Ecto neural progenitor cell (in vitro differentiated cells): ENCODE data around the gene CACNA1G.
A peak's percentile ranks its signal among the peaks of the same experiment; 100 is the strongest.

Experiments used
- DNase-seq: peaks from one replicate; pipeline ENCODE4 v3.0.0-alpha.2; 2018; ENCODE audit warnings: low spot score

CACNA1G gene

GRCh38 chr17:50560185-50560824 is at the start of gene CACNA1G:
Gene CACNA1G, plus strand, starts transcription at chr17:50560715. Its CDS starts 745 bp downstream, at chr17:50561460.
- DNase-seq: peak; percentile 100

DNA sequence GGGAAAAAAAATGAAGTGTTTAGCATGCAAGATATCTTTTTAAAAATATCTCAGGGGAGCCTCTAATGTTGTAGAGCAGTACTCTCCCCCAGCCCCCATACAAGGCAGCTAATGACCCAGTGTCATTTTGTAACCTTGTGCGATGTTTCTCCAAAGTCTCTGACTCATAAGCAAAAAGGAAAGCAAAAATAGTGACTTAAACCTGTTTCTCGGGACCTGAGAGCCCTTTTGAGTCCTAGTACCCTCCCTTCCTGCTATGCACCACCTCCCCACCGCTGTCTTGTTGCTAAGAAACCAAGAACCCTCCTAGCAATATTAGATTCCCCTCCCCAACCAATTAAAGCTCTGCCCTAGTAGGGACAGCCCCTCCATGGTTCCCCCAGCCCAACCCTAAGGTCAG is 49.5 kb upstream of the CACNA1G start:
- no peak for DNase-seq

DNA sequence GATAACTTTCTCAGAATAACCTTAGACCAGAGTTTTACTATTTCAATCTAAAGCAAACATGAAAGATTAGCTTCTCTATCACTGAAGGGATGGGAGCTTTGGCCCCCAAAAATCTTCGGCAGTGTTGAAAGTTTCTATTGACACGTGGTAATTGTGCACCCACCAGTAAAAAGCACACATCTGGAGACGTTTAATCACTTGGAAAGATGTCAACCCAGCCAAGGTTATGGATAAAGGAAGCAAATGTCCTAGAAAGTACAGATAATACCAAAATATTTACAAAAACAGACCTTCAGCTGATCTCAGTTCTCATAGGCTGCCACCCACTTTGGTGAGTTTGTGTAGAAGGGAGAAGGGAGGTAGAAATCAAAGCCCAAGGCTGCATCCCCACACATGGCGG is 47.0 kb upstream of the CACNA1G start:
- no peak for DNase-seq

DNA sequence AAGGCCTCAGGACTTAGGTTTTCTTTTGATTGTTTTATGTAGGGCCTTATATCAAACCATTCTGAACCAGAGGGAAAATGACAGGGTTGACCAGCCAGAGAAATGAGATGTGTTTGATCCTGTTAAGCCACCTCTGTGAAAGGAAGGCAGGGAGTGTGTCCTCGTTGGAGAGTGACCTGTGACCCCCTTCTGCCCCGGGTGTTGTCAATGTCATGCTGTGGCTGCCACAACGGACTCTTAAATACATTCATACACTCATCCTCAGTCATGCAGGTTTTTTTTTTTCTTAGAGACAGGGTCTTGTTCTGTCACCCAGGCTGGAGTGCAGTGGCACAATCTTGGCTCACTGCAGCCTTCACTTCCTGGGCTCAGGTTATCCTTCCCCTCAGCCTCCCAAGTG is 46.1 kb upstream of the CACNA1G start:
- DNase-seq: no peak

DNA sequence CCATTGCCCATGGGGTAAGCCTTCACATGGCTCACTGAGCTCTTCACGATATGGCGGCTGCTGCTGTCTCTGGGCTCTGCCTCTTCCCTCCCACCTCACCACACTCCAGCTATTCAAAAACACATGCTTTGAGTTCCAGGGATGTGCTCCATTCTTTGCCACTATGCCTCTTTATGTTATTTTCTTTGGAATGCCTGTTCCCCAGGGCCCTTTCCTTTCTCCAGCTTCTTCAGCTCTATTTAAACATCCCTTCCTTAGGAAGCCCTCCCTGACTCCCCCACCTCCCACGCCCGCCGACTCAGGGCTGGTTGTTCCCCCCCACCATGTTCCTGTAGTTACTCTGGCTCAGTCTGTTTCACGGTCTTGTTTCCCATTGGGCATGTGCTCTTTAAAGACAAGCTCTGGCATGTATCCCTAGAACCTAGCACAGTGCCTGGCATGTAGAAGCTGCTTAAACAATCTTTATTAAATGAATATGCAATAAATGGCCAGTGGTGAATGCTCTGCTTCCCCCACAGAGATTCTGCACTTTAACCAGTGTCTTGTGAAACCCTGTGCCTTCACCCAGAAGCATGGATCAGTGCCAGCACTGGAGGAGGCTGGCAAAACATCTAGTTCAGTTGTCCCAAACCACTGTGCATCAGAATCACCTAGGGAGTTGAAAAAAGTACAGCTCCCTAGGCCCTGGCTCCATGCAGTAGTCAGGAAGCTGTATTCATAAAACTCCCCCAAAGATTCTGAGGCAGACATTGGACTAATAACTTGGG is 45.4 kb upstream of the CACNA1G start:
- no peak for DNase-seq

GRCh38 chr17:50517011-50517410 is 43.5 kb upstream of the CACNA1G start:
- no peak for DNase-seq

GRCh38 chr17:50517504-50518383 is 42.8 kb upstream of the CACNA1G start:
- DNase-seq: no peak

- DNase-seq: no peak
These were observed 42.0 kb upstream of the CACNA1G start for GRCh38 chr17:50518384-50519023.

DNA sequence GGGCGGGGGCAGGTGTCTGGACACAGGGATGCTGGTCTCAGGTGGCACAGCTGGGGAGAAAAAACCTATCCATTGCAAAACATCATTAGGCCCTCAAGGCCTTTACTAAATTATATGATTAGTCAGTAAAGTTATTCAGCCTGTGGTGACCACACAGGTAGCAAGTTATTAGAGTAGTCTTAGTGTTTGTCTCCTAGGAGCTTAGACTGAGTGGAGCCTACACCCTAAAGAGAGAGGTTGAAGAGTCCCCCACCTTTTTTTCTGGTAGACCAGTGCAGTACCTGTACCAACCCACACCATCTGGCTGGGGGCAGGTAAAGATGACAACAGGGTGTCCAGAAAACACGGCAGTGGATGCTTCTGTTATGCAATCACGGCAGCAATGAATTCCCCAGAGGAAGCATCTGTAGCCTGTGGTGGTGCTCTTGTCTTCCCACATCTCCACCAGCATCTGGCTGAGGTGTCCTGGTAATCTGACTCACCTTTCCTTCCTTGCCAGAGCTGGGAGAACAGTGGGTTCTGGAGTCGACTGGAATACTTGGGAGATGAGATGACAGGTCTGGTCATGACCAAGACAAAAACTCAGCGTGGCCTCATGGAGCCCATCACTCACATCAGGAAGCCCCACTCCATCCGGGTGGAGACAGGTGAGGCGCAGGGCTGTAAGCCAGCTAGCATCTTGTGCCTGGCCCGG is 41.2 kb upstream of the CACNA1G start:
- DNase-seq: no peak

DNA sequence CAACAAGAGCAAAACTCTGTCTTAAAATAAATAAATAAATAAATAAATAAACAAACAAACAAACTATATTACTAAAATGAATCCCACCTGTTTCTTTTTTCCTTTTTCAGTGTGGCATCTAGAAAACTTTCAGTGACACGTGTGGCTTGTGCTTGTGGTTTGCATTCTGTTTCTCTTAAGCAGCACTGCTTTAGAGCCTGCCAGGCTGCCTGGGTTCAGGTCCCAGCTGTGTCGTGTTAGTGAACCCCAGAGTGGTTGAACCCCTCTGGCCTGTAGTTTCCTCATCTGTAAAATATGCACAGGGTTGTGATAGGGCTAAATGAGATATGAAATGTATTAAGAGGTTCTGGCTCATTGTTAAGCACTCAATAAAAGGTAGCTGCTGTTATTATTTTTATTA is 40.0 kb upstream of the CACNA1G start:
- no peak for DNase-seq

GRCh38 chr17:50521514-50521913 is 39.0 kb upstream of the CACNA1G start:
- no peak for DNase-seq

- no peak for DNase-seq
These were observed 37.7 kb upstream of the CACNA1G start for GRCh38 chr17:50522766-50523165.

DNA sequence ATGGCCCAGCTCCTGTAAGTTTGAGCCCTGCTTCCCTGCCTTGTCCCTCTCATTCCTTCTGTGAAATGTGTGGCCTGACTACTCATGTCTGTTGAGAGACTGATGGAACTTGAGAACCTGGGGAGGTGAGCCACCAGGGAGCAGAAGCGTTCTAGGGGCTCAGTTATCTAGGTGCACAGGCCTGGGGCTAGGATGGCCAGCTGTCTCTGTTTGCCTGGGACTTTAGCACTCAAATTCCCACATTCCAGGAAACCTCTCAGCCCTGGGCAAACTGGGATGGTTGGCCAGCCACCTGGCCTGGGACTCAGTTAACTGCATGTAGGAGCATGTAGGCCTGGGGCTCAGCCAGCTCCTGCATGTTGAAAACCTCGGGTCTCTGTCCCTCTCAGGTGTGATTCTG is 37.3 kb upstream of the CACNA1G start:
- no peak for DNase-seq

DNA sequence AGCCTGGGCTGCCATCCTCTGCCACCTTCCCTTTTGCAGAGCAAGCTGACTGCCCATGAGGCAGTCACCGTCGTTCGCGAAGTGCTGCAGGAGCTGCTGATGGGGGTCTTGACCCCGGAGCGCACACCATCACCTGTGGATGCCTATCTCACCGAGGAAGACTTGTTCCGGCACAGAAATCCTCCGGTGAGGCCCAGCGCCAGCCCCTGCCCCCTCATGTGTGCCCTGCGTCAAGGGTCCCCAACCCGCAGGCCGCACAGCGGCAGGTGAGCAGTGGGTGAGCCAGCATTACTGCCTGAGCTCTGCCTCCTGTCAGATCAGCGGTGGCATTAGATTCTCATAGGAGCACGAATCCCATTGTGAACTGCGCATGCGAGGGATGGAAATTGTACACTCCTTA is 35.7 kb upstream of the CACNA1G start:
- no peak for DNase-seq

DNA sequence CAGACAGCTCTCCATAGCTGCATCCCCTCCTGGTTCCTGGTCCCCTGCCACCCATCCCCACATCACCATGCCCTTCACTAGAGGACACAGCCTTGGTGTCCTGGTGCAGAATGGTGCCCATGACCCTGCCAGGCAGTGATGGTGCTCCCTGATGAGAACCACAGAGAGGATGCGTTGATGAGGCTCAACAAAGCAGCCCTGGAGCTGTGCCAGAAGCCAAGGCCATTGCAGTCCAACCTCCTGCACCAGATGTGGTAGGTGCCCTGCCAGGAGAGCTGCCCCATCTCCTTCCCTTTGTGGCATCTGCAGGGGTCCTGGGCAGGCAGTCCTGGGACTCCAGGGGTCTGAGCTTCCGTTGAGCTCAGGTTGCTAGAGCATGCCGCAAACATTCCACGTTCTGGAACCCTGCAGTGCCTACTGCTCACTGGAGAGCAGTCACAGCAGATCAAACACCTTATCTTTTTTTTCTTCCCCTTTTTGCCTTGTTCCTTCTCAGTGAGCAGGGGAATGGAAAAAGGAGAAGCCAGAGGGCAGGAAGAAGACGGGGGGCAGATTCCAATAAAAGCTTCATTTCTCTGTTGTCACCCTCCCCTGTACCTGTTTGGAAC is 33.3 kb upstream of the CACNA1G start:
- DNase-seq: no peak

- no peak for DNase-seq
These were observed 32.5 kb upstream of the CACNA1G start for GRCh38 chr17:50527949-50528474.

DNA sequence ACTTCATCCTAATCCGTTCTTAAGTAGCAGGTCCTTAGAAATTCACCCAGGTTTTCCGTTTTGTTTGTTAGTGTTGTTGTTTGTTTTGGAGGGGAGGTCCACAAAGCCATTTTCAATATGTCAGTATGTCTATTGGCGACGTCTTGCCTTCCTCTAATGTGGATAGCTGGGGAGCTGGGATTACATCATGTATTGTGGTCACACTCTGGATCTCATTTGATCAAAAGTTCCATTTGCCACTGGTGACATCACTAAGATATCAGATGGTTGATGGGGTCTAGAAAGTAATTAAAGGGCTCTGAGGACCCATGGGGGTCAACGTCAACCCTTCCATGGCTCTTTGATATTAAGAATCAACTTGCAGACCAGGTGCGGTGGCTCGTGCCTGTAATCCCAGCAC is 30.7 kb upstream of the CACNA1G start:
- DNase-seq: no peak

DNA sequence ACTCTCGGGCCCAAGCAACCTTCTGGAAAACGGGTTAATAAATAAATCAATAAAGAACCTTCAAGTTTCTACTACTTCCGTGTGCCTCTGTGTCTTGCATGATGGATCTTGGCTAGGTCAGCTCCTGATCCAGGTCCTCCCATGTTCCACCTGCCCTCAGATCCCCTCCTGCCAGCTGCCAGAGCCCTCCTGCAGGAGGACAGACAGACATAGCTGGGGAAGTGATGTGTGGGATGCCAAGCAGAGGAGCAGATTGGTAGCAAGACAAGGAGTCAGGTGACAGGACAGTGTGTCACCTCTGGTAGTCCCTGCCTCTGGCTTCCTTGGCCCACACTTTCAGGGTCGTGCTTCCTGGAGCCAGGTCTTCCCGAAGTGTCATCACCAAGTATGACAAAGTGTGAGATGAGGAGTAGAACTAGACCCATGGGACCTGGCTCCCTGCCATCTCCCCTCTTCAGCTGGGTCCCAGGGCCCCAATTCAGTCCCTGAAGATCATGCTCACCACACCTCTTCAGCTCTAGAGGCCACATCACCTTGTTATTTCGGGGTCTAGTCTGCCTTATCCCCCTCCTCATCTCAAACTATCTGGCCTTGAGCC is 29.0 kb upstream of the CACNA1G start:
- no peak for DNase-seq

DNA sequence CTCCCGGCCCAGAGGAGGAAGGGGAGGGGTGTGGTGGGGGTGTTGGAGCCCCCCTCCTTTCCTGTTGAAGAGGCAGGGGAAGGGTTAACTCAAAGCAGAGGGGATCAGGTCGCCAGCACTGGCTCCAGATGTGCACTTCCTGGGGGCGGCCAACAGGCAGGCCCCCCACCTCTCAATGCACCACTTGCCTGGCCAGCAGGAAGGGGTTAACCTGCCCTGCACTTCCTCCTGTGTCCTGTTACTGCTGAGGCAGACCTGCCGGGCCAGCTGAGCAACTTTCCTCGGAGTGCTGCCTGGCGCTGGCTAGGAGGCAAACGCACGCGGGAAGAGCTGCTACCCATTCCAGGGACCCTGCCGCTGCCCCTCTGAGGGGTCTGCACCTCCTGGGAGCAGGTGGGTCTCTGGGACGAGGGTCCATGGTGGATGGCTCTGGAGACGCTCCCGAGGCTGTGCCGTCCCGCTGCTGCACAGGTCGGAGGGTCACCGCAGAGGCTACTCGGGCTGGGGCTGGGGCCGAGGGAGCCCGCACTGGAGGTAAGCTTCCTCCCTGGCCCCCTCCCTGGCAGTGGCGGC is 28.0 kb upstream of the CACNA1G start, which contains the start of gene EPN3:
TSS of gene EPN3 (plus strand) at position 284 of the 573 bp plus-strand sequence. CDS start 3,822 bp downstream, outside the sequence.
- no peak for DNase-seq

- DNase-seq: no peak
These were observed 27.3 kb upstream of the CACNA1G start for GRCh38 chr17:50533185-50533584.
